DMS114 treated with DMSO at 0.1 percent for 48 hours (cell line): ENCODE results near the gene COPG1.
A peak's percentile ranks its signal among the peaks of the same experiment; 100 is the strongest.

Source experiments
- DNase-seq: peaks from one replicate; lab custom pipeline; 2025; ENCODE audit not compliant: unreplicated experiment; lab: John Stamatoyannopoulos, UW

COPG1 gene

GRCh38 chr3:129312671-129313414 lies 63.4 kb downstream of the COPG1 start:
- no peak for DNase-seq

- no peak for DNase-seq
Measured at GRCh38 chr3:129313415-129313664, 63.9 kb downstream of the COPG1 start.

GRCh38 chr3:129313665-129314385 lies 64.4 kb downstream of the COPG1 start:
- DNase-seq, result peak; percentile 16

- DNase-seq, result peak; percentile 65
Measured at GRCh38 chr3:129314386-129315222, 65.2 kb downstream of the COPG1 start.

- DNase-seq, result no peak
Measured at GRCh38 chr3:129315223-129315997, 66.0 kb downstream of the COPG1 start.

GRCh38 chr3:129315998-129316247 lies 66.5 kb downstream of the COPG1 start:
- no peak for DNase-seq

GRCh38 chr3:129316248-129317013 lies 67.0 kb downstream of the COPG1 start:
- DNase-seq, result peak; percentile 42

GRCh38 chr3:129317014-129317771 lies 67.8 kb downstream of the COPG1 start:
- no peak for DNase-seq

GRCh38 chr3:129317848-129318247 lies 68.4 kb downstream of the COPG1 start:
- DNase-seq, result no peak

GRCh38 chr3:129318921-129319320 lies 69.5 kb downstream of the COPG1 start:
- no peak for DNase-seq

GRCh38 chr3:129320261-129320660 lies 70.9 kb downstream of the COPG1 start:
- no peak for DNase-seq

- no peak for DNase-seq
Measured at GRCh38 chr3:129320825-129321487, 71.5 kb downstream of the COPG1 start.

- DNase-seq, result no peak
Measured at GRCh38 chr3:129321887-129322286, 72.5 kb downstream of the COPG1 start.

- DNase-seq, result no peak
Measured at GRCh38 chr3:129323651-129324294, 74.4 kb downstream of the COPG1 start.

GRCh38 chr3:129324855-129325254 lies 75.4 kb downstream of the COPG1 start:
- DNase-seq, result no peak

- DNase-seq, result no peak
Measured at GRCh38 chr3:129325383-129325782, 76.0 kb downstream of the COPG1 start.

- DNase-seq, result no peak
Measured at GRCh38 chr3:129326138-129326537, 76.7 kb downstream of the COPG1 start.

GRCh38 chr3:129326595-129326994 lies 77.2 kb downstream of the COPG1 start:
- DNase-seq, result no peak
